ENCODE results near the gene KRTAP5-6. TPM values are rescaled to one million over a fixed set of nuclear protein-coding genes. Genes with fewer than 3 reads are reported as not detected.

Gene KRTAP5-6
- total RNA-seq, 1 experiment from 2014 or later: not detected

GRCh38 chr11:1694846-1695547, 2.0 kb upstream of the KRTAP5-6 start:
- TF ChIP-seq MAX (IDR thresholded peaks at IDR 0.05) (no peak), EGR1 (IDR thresholded peaks at IDR 0.05; ENCODE audit: low read depth) (no peak), SIN3A (IDR thresholded peaks at IDR 0.05; ENCODE audit: low read depth) (no peak), TCF7L2 (IDR thresholded peaks at IDR 0.05; ENCODE audit: borderline replicate concordance, extremely low read depth, insufficient read depth, insufficient read length) (no peak), POLR2AphosphoS5 (IDR thresholded peaks at IDR 0.05; ENCODE audit: low read depth, low read length) (no peak), FOSL1 (IDR thresholded peaks at IDR 0.05; ENCODE audit: low read depth) (no peak), CTCF (IDR thresholded peaks at IDR 0.05 in 2 of 3, conservative IDR thresholded peaks at IDR 0.05 in 1 of 3; ENCODE audit: borderline replicate concordance in 1 of 3, insufficient read depth in 1 of 3, low read depth in 2 of 3, low read length in 2 of 3) (no peak), ELF1 (IDR thresholded peaks at IDR 0.05; ENCODE audit: borderline replicate concordance, low read depth) (no peak), SP1 (IDR thresholded peaks at IDR 0.05; ENCODE audit: low read depth) (no peak), CBX3 (IDR thresholded peaks at IDR 0.05; ENCODE audit: low read depth) (no peak), RAD21 (IDR thresholded peaks at IDR 0.05; ENCODE audit: low read depth) (no peak), REST (IDR thresholded peaks at IDR 0.05; ENCODE audit: low read depth) (no peak), JUND (IDR thresholded peaks at IDR 0.05) (no peak)
- H3K27ac ChIP-seq (ENCODE audit: low read depth, low read length): no peak overlapping the region
- no TSS peak for BruUV-seq (replicated peaks)
- peaks cover 0 to 12% of the 10 kb centered on the region in 2 experiments; a peak in 2 of 4 replicates for H3K4me1 ChIP-seq (ENCODE audit: control insufficient read depth in 1 of 2, insufficient read depth in 2 of 2, low read length in 2 of 2)
- no peak for ATAC-seq
- no peaks in the 10 kb centered on the region for H4K20me1 ChIP-seq (ENCODE audit: insufficient read depth)
- CTCF ChIA-PET: interaction anchor here (1.0 to 5.5 kb wide), 14 partner anchors 13 to 461 kb away, joined by 3 to 259 read pairs (median 10); partner anchors contain the start of genes H19 and SYT8
- no peak overlapping the region for H2AFZ ChIP-seq (ENCODE audit: low read depth, low read length, poor library complexity, severe bottlenecking)
- no peak for DNase-seq (ENCODE audit: low read depth, low spot score)
- intact Hi-C loops (cut with micrococcal nuclease): loop anchor here (1.0 kb wide), 2 partner anchors 137 to 456 kb away; no protein-coding TSS in a partner anchor
- no peaks in the 10 kb centered on the region for H3K79me2 ChIP-seq (ENCODE audit: insufficient read depth, low read length)
- H3K36me3 ChIP-seq (ENCODE audit: control insufficient read depth in 1 of 2, insufficient read depth in 2 of 2, low read length in 2 of 2): no peaks in the 10 kb centered on the region
- RAD21 ChIA-PET (ENCODE audit: low non-redundant PET in 1 of 2, low total read pairs in 2 of 2, uncharacterized antibody in 2 of 2, unreplicated experiment in 2 of 2): interaction anchor here (2.1 to 2.3 kb wide), 2 partner anchors 139 to 456 kb away, joined by 8 to 63 read pairs; partner anchors contain the start of gene SYT8 (in 1 of the 2)
- POLR2A ChIA-PET: interaction anchor here (2.9 kb wide), 1 partner anchor 138 kb away, joined by 26 read pairs; no protein-coding TSS in a partner anchor
- no peak overlapping the region for H3K4me2 ChIP-seq (ENCODE audit: low read length)
- no peaks in the 10 kb centered on the region for H3K9me2 ChIP-seq (ENCODE audit: insufficient read depth)
- H3K27me3 ChIP-seq (ENCODE audit: insufficient read depth, low read length): no peaks in the 10 kb centered on the region
- no peak overlapping the region for H3K4me3 ChIP-seq (replicated peaks in 1 of 2; ENCODE audit: low read depth in 1 of 2, low read length in 2 of 2)
- no peaks in the 10 kb centered on the region for H3K9me3 ChIP-seq (ENCODE audit: control insufficient read depth in 1 of 2, insufficient read depth in 1 of 2, low read depth in 1 of 2, low read length in 2 of 2)
- no peak overlapping the region for H3K9ac ChIP-seq (ENCODE audit: low read length)
